Measurements from ENCODE around the gene CHST15. TPM values are rescaled to one million over a fixed set of nuclear protein-coding genes. Genes with fewer than 3 reads are reported as not detected.

Gene CHST15
- total and polyA plus RNA-seq, 4 donors: 5.4 to 45.3 (median 36.7) TPM

DNA sequence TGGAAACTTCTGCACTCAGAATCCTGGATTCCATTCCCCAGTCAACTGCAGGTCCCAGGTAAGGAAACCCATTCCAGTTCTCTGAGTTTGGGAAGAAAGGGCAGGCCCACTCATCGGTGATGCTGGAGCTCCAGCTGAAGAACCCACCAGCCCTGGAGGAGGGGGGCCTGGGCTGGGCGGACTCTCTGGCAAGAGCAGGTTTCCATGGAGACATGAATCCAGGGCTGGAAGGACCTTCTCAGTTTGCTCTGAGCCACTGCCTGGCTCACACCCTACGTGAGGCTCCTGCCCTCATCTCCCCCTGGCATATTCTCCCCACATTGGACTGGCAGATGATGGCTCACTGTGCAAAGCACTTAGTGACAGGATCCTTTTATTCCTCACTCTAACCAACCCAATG is 128.4 kb downstream of the CHST15 start:
- TF ChIP-seq, protein P1, sequence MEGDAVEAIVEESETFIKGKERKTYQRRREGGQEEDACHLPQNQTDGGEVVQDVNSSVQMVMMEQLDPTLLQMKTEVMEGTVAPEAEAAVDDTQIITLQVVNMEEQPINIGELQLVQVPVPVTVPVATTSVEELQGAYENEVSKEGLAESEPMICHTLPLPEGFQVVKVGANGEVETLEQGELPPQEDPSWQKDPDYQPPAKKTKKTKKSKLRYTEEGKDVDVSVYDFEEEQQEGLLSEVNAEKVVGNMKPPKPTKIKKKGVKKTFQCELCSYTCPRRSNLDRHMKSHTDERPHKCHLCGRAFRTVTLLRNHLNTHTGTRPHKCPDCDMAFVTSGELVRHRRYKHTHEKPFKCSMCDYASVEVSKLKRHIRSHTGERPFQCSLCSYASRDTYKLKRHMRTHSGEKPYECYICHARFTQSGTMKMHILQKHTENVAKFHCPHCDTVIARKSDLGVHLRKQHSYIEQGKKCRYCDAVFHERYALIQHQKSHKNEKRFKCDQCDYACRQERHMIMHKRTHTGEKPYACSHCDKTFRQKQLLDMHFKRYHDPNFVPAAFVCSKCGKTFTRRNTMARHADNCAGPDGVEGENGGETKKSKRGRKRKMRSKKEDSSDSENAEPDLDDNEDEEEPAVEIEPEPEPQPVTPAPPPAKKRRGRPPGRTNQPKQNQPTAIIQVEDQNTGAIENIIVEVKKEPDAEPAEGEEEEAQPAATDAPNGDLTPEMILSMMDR (IDR thresholded peaks at IDR 0.05; ENCODE audit: control extremely low read depth, extremely low read depth): no peak
- WGBS, 2 donors: 75 to 78% methylated on average over 3 of the region's 3 CpGs
- Histone ChIP-seq H3K9me3 (ENCODE audit: control insufficient read depth in 4 of 4, insufficient read depth in 3 of 4, low read length in 3 of 4) (peaks cover 0 to 8% (median 1%) of the 10 kb centered on the region in 4 donors), H3K27me3 (ENCODE audit: control insufficient read depth in 3 of 3, insufficient read depth in 3 of 3, low read length in 2 of 3) (peaks cover 5 to 31% (median 22%) of the 10 kb centered on the region in 3 donors), H3K4me3 (no peak overlapping the region), H3K9ac (ENCODE audit: insufficient read depth in 1 of 2, low read length in 2 of 2) (no peak overlapping the region), H3K4me1 (ENCODE audit: control insufficient read depth in 5 of 5, insufficient read depth in 5 of 5, low read length in 5 of 5) (no peaks in the 10 kb centered on the region), H3K36me3 (ENCODE audit: control insufficient read depth in 4 of 4, insufficient read depth in 4 of 4, low read length in 4 of 4) (no peaks in the 10 kb centered on the region), H3K27ac (ENCODE audit: low read depth in 1 of 2, low read length in 1 of 2) (no peak overlapping the region)
- no peak for ATAC-seq (ENCODE audit: insufficient read depth, low FRiP score)
- no peak for DNase-seq

DNA sequence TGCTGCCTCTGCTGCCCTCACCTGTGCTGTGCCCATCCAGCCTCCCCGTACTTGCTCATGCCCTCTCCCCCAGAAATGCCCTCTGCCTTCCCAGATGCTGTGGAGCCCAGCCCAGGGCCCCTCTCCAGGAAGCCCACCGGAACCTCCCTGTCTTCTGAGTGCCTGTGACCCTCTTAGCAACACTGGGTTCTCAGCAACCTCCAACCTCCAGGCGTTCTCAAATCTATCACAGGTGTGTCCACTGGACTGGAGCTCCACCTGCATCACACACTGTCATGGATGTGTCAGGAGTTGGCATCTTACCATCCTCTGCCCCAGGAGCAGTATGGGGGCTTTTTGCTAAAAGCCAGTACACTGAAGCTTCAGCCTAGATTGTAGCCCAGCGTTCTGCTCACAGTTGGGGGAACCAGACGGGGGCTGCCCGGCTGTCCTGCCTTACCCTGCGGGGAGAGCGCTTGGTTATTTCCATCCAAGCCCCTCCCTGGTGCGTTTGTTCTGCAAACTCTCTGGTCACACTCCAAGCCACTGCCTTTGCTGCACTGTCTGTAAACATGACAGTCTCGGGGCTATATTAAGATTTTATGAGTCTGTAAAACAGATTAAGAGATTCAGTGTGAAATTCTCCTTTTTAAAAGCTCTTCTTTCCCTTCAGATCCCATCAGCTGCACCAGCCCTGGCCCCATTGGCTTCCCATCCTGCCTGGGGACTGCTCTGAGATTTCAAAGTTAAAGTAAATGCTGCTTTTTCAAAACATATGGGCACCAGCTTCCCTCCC is 130.5 kb downstream of the CHST15 start:
- TF ChIP-seq, protein P1 (IDR thresholded peaks at IDR 0.05; ENCODE audit: control extremely low read depth, extremely low read depth): no peak
- Histone ChIP-seq H3K36me3 (ENCODE audit: control insufficient read depth in 4 of 4, insufficient read depth in 4 of 4, low read length in 4 of 4) (no peaks in the 10 kb centered on the region), H3K27me3 (ENCODE audit: control insufficient read depth in 3 of 3, insufficient read depth in 3 of 3, low read length in 2 of 3) (peaks cover 0 to 22% (median 7%) of the 10 kb centered on the region in 3 donors), H3K9ac (ENCODE audit: insufficient read depth in 1 of 2, low read length in 2 of 2) (no peak overlapping the region), H3K27ac (ENCODE audit: low read depth in 1 of 2, low read length in 1 of 2) (no peak overlapping the region), H3K4me3 (no peak overlapping the region), H3K4me1 (ENCODE audit: control insufficient read depth in 5 of 5, insufficient read depth in 5 of 5, low read length in 5 of 5) (no peaks in the 10 kb centered on the region), H3K9me3 (ENCODE audit: control insufficient read depth in 4 of 4, insufficient read depth in 3 of 4, low read length in 3 of 4) (peaks cover 0 to 8% (median 1%) of the 10 kb centered on the region in 4 donors)
- WGBS, 2 donors: 62 to 63% methylated on average over 10 of the region's 10 CpGs
- DNase-seq (no peak), ATAC-seq (ENCODE audit: insufficient read depth, low FRiP score) (no peak)

DNA sequence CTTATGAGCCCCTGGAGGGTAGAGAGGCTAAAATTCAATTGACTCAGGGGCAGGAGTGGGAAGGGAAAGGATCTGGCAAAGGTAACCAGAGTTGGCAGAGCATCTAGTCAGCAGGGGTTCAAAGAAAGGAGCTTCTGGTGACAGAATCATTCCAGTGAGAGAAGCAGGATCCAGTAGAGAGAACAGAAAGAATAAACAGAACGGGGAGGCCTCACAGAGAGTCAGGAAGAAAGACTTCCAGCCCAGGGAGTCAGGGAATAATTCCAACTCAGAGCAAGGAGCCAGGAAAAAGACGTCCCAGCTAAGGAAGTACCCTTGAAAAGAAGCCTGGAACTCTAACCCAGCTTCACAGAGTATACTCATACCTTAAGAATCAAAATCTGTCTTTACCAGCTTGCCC is 135.2 kb downstream of the CHST15 start:
- Histone ChIP-seq H3K27ac (ENCODE audit: low read depth in 1 of 2, low read length in 1 of 2) (no peak overlapping the region), H3K9me3 (ENCODE audit: control insufficient read depth in 4 of 4, insufficient read depth in 3 of 4, low read length in 3 of 4) (peaks cover 0 to 8% (median 1%) of the 10 kb centered on the region in 4 donors), H3K36me3 (ENCODE audit: control insufficient read depth in 4 of 4, insufficient read depth in 4 of 4, low read length in 4 of 4) (no peaks in the 10 kb centered on the region), H3K4me1 (ENCODE audit: control insufficient read depth in 5 of 5, insufficient read depth in 5 of 5, low read length in 5 of 5) (no peaks in the 10 kb centered on the region), H3K9ac (ENCODE audit: insufficient read depth in 1 of 2, low read length in 2 of 2) (no peak overlapping the region), H3K27me3 (ENCODE audit: control insufficient read depth in 3 of 3, insufficient read depth in 3 of 3, low read length in 2 of 3) (peaks cover 0 to 8% (median 2%) of the 10 kb centered on the region in 3 donors), H3K4me3 (no peak overlapping the region)
- TF ChIP-seq, protein P1 (IDR thresholded peaks at IDR 0.05; ENCODE audit: control extremely low read depth, extremely low read depth): no peak
- 29 to 42% methylated on average over 2 of the region's 2 CpGs for WGBS, 2 donors
- DNase-seq (no peak), ATAC-seq (ENCODE audit: insufficient read depth, low FRiP score) (no peak)

Other genes starting within 250 kb of the CHST15 start
- gene CPXM2, start 201.8 kb downstream of the CHST15 start, total RNA-seq: 1 to 10 TPM; 2.3 to 5.0 TPM
- gene CPXM2, start 201.8 kb downstream of the CHST15 start, polyA plus RNA-seq: 1 to 10 TPM in 1 of 2 donors, under 1 TPM in 1; 0.66 to 1.9 TPM